Panc1 (cell line): ENCODE measurements around the gene NFKB2.

ENCODE experiments used
- POLR2AphosphoS5 ChIP-seq: IDR thresholded peaks from 2 replicates; pipeline ENCODE4 v1.6.1; 2012; ENCODE audit warnings: mild to moderate bottlenecking, low read depth, low read length, moderate library complexity
- SIN3A ChIP-seq: IDR thresholded peaks from 2 replicates; pipeline ENCODE4 v1.6.1; 2012; ENCODE audit warnings: low read depth, mild to moderate bottlenecking, low read length, moderate library complexity, borderline replicate concordance; ENCODE audit not compliant: insufficient read depth
- TCF7L2 ChIP-seq: IDR thresholded peaks from 2 replicates; pipeline ENCODE4 v1.6.1; 2011; ENCODE audit warnings: mild to moderate bottlenecking, low read depth, low read length, inconsistent platforms

DNA sequence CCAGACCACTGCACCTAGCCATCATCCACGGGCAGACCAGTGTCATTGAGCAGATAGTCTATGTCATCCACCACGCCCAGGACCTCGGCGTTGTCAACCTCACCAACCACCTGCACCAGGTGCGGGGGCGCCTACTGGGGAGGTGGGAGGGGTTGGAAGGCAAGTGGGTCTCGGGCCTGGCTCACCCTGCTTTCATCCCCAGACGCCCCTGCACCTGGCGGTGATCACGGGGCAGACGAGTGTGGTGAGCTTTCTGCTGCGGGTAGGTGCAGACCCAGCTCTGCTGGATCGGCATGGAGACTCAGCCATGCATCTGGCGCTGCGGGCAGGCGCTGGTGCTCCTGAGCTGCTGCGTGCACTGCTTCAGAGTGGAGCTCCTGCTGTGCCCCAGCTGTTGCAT, 4.6 kb downstream of the NFKB2 start:
- TF ChIP-seq POLR2AphosphoS5 = no peak
- no peak for TF ChIP-seq SIN3A
- TF ChIP-seq TCF7L2 = no peak
